GM20000 (cell line): ENCODE data around the gene NEK9.

Experiments
- DNase-seq: peaks from one replicate; pipeline ENCODE4 v3.0.0; 2012; ENCODE audit warnings: low spot score
- CTCF ChIP-seq: IDR thresholded peaks from 2 replicates; pipeline ENCODE4 v1.5.1; 2012; ENCODE audit warnings: mild to moderate bottlenecking, control low read depth; ENCODE audit errors: extremely low read depth, missing control alignments

NEK9 gene

DNA sequence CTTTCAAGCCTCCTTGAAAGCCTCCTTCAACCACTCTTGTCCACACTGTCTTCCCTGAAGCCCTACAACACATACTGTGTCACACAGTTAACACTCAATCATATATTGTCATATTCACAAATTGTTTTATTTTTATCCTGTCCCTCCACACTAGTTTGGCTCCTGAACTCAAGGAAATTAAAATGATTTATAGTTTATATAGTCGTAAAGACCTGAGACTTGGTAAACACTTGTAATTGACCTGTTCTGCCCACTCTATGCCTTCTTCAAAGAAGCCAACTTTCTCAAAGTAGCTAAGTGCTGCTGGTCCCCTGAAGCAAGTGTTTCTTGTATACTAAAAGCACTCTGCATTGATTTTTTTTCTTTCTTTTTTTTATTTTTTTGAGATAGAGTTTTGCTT is 15.6 kb upstream of the NEK9 start:
- TF ChIP-seq CTCF = no peak
- no peak for DNase-seq

DNA sequence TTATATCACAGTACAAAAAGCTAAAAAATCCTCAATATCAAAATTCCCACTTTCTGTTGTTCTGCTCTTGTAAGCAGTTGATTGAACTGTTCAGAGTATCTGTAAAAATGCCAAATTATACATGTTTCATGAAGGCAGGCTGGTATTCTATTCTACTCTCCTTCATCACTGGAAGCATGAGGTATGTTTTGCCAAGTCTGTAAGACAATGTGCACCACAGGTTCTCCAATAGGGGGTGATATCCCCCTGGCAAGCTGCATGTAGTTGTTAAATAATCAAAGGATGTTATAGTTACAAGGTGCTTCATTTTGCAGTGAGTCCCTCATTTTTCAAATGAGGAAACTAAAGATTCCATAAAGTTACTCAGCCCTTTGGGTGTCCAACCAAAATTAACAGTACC is 15.1 kb upstream of the NEK9 start:
- DNase-seq = no peak
- TF ChIP-seq CTCF = peak; percentile 9

DNA sequence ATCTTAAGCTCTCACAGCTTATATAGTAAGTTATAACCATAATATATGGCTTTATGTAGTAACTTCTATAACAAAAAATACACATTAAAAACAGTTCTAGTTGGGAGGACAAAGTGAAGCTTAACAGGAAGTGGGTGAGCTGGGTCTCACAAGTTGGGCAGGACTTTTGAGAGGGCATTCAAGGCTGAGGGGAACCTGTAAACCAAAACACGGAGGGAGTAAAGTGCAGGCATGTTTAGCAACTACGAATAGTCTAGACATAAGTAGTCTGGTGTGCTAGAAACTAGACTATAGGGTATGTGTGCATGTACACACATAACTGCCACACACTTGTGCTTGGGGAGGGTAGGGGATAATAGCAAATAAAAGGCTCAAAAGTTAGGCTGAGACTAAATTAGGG is 14.2 kb upstream of the NEK9 start:
- no peak for DNase-seq
- no peak for TF ChIP-seq CTCF

DNA sequence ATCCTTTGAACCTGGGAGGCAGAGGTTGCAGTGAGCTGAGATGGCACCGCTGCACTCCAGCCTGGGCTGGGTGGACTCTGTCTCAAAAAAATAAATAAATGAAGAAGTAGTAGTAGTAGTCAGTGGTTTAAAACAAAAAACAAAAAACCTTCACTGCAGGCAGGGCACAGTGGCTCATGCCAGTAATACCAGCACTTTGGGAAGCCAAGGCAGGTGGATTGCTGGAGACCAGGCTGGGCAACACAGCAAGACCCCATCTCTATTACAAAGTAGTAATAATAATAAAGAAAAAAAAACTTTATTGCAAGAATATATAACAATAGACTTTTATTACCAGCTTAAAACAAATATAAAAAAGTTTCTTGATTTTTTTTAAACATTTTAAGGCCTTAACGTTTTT is 13.8 kb upstream of the NEK9 start:
- TF ChIP-seq CTCF = no peak
- no peak for DNase-seq

DNA sequence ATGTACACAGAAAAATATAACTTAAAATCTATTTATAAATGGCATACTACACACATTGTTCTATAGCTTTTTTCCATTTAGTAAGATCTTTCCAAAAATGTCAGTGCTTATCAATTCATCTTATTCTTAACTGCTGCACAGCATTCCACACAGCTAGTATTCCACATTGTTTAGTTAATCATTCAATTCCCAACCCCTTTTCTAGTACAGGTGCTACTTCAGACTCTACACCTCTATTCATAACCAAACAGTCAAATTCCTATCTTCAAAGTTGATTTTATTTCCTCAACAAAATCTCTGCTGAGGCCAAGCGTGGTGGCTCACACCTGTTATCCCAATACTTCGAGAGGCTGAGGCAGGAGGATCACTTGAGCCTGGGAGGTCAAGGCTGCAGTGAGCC is 12.3 kb upstream of the NEK9 start:
- TF ChIP-seq CTCF = no peak
- no peak for DNase-seq

GRCh38 chr14:75138492-75138891 is 11.6 kb upstream of the NEK9 start:
- no peak for DNase-seq
- no peak for TF ChIP-seq CTCF

DNA sequence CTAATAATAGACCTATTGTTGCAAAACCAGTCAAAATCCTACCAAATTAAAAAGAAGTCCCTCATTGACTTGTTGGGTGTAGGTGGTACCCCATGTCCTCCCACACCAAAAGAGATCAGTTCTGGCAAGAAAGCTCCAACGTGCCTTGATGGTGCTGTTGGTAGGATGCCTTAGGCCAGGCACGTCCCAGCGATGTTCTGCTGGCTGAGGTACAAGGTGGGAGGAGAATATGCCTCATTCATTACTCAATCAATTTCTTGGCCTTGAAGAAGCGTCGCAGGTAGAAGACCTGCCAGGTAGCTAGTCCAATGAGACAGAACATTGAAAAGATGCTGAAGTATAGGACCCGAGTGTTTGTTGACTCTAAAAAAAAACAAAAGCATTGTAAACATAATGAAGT is 7.8 kb upstream of the NEK9 start:
- no peak for TF ChIP-seq CTCF

More for the DNA sequence above, 7.8 kb upstream of the NEK9 start:
- no peak for DNase-seq
